ENCODE measurements around the gene TSPAN32.

Gene TSPAN32

DNA sequence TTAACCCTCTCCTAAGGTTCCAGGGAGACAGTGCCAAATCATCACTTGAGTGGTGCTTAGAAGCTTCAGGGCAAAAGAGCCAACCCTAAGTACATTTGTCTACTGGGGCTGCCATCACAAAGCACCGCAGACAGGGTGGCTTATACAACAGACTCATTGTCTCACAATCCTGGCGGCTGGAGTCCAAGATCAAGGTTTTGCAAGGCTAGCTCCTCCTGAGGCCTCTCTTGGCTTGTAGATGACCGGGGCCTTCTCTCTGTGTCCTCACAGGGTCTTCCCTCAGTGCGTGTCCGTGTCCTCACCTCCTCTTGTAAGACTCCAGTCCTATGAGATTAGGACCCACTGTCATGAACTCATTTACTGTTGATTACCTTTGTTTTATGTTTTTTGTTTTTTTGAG is 41.2 kb downstream of the TSPAN32 start:
- H3K4me1 ChIP-seq (ENCODE audit: control insufficient read depth, insufficient read depth, low read length): no peaks in the 10 kb centered on the region
- H3K4me3 ChIP-seq (ENCODE audit: low read depth, low read length): no peak overlapping the region
- TF ChIP-seq, protein P1, sequence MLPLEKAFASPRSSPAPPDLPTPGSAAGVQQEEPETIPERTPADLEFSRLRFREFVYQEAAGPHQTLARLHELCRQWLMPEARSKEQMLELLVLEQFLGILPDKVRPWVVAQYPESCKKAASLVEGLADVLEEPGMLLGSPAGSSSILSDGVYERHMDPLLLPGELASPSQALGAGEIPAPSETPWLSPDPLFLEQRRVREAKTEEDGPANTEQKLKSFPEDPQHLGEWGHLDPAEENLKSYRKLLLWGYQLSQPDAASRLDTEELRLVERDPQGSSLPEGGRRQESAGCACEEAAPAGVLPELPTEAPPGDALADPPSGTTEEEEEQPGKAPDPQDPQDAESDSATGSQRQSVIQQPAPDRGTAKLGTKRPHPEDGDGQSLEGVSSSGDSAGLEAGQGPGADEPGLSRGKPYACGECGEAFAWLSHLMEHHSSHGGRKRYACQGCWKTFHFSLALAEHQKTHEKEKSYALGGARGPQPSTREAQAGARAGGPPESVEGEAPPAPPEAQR (tag by site-specific recombination; IDR thresholded peaks at IDR 0.05): no peak
- no peak for TF ChIP-seq ZNF660 (tag by site-specific recombination; IDR thresholded peaks at IDR 0.05)
- TF ChIP-seq ZNF10 (tag by site-specific recombination; IDR thresholded peaks at IDR 0.05): no peak
- no peak for TF ChIP-seq SP2 (tag by site-specific recombination; IDR thresholded peaks at IDR 0.05)
- TF ChIP-seq ZBTB8A (tag by site-specific recombination; IDR thresholded peaks at IDR 0.05): no peak
- no peak for TF ChIP-seq ZNF629 (tag by site-specific recombination; IDR thresholded peaks at IDR 0.05)
- no peak for TF ChIP-seq BCL11B (tag by site-specific recombination; IDR thresholded peaks at IDR 0.05; ENCODE audit: low read depth)
- TF ChIP-seq ZSCAN30 (tag by site-specific recombination; IDR thresholded peaks at IDR 0.05): no peak
- no peak for TF ChIP-seq ZNF2 (tag by site-specific recombination; IDR thresholded peaks at IDR 0.05)
- no peak for TF ChIP-seq MZF1 (tag by site-specific recombination; IDR thresholded peaks at IDR 0.05; ENCODE audit: borderline replicate concordance)
- TF ChIP-seq SP7 (tag by site-specific recombination; IDR thresholded peaks at IDR 0.05): no peak
- no peak for TF ChIP-seq PRDM4 (tag by site-specific recombination; IDR thresholded peaks at IDR 0.05)
- no peak for TF ChIP-seq ZNF596 (tag by site-specific recombination; IDR thresholded peaks at IDR 0.05)
- no peak for TF ChIP-seq ZSCAN23 (tag by site-specific recombination; IDR thresholded peaks at IDR 0.05)
- TF ChIP-seq ZEB2 (tag by site-specific recombination; IDR thresholded peaks at IDR 0.05): no peak
- TF ChIP-seq ZBTB7A (tag by site-specific recombination; IDR thresholded peaks at IDR 0.05; ENCODE audit: low read depth): no peak
- POLR2A ChIA-PET: interaction anchor here (1.3 kb wide), 1 partner anchor 34 kb away, joined by 5 read pairs; no protein-coding TSS in a partner anchor
- CTCF ChIA-PET: interaction anchor here (0.6 to 1.4 kb wide), 3 partner anchors 37 to 145 kb away, joined by 3 to 9 read pairs (median 3); no protein-coding TSS in a partner anchor
- H3K27ac ChIP-seq (ENCODE audit: extremely low read depth, low read depth, low read length): no peak overlapping the region
- H3K9me3 ChIP-seq (ENCODE audit: control insufficient read depth, insufficient read depth, low read depth, low read length): no peaks in the 10 kb centered on the region
- no peaks in the 10 kb centered on the region for H3K36me3 ChIP-seq (ENCODE audit: control insufficient read depth in 2 of 2, insufficient read depth in 1 of 2, low read length in 2 of 2)

DNA sequence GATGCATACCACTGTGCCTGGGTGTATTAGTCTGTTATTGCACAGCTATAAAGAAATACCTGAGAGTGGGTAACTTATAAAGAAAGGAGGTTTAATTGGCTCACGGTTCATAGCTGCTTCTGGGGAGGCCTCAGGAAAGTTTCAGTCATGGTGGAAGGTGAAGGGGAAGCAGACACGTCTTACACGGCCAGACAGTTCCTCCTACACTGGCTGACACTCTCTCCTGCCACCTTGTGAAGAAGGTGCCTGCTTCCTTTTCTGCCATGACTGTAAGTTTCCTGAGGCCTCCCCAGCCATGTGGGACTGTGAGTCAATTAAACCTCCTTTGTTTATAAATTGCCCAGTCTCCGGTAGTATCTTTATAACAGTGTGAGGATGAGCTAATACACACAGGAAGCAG is 41.7 kb downstream of the TSPAN32 start:
- no peaks in the 10 kb centered on the region for H3K4me1 ChIP-seq (ENCODE audit: control insufficient read depth, insufficient read depth, low read length)
- H3K27ac ChIP-seq (ENCODE audit: extremely low read depth, low read depth, low read length): no peak overlapping the region
- ChIA-PET CTCF (interaction anchor here (0.6 kb wide), 1 partner anchor 309 kb away, joined by 3 read pairs; no protein-coding TSS in a partner anchor), POLR2A (interaction anchor here (1.3 kb wide), 1 partner anchor 33 kb away, joined by 5 read pairs; no protein-coding TSS in a partner anchor)
- no peaks in the 10 kb centered on the region for H3K36me3 ChIP-seq (ENCODE audit: control insufficient read depth in 2 of 2, insufficient read depth in 1 of 2, low read length in 2 of 2)
- H3K4me3 ChIP-seq (ENCODE audit: low read depth, low read length): no peak overlapping the region
- H3K9me3 ChIP-seq (ENCODE audit: control insufficient read depth, insufficient read depth, low read depth, low read length): no peaks in the 10 kb centered on the region
- TF ChIP-seq, protein P2, sequence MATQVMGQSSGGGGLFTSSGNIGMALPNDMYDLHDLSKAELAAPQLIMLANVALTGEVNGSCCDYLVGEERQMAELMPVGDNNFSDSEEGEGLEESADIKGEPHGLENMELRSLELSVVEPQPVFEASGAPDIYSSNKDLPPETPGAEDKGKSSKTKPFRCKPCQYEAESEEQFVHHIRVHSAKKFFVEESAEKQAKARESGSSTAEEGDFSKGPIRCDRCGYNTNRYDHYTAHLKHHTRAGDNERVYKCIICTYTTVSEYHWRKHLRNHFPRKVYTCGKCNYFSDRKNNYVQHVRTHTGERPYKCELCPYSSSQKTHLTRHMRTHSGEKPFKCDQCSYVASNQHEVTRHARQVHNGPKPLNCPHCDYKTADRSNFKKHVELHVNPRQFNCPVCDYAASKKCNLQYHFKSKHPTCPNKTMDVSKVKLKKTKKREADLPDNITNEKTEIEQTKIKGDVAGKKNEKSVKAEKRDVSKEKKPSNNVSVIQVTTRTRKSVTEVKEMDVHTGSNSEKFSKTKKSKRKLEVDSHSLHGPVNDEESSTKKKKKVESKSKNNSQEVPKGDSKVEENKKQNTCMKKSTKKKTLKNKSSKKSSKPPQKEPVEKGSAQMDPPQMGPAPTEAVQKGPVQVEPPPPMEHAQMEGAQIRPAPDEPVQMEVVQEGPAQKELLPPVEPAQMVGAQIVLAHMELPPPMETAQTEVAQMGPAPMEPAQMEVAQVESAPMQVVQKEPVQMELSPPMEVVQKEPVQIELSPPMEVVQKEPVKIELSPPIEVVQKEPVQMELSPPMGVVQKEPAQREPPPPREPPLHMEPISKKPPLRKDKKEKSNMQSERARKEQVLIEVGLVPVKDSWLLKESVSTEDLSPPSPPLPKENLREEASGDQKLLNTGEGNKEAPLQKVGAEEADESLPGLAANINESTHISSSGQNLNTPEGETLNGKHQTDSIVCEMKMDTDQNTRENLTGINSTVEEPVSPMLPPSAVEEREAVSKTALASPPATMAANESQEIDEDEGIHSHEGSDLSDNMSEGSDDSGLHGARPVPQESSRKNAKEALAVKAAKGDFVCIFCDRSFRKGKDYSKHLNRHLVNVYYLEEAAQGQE (tag by site-specific recombination; IDR thresholded peaks at IDR 0.05): no peak
- no peak for TF ChIP-seq ZNF596 (tag by site-specific recombination; IDR thresholded peaks at IDR 0.05)
- TF ChIP-seq ZNF391 (tag by site-specific recombination; IDR thresholded peaks at IDR 0.05; ENCODE audit: borderline replicate concordance, low read depth): no peak
- no peak for TF ChIP-seq ZFP41 (tag by site-specific recombination; IDR thresholded peaks at IDR 0.05; ENCODE audit: borderline replicate concordance)
- no peak for TF ChIP-seq ZNF670 (tag by site-specific recombination; IDR thresholded peaks at IDR 0.05; ENCODE audit: low read depth)
- no peak for TF ChIP-seq ZNF561 (tag by site-specific recombination; IDR thresholded peaks at IDR 0.05; ENCODE audit: borderline replicate concordance)
- no peak for TF ChIP-seq ZNF529 (tag by site-specific recombination; IDR thresholded peaks at IDR 0.05; ENCODE audit: insufficient replicate concordance)
- TF ChIP-seq ZNF510 (tag by site-specific recombination; IDR thresholded peaks at IDR 0.05; ENCODE audit: insufficient replicate concordance): no peak
